Measurements from ENCODE around the gene GALNT14. TPM values are rescaled to one million over a fixed set of nuclear protein-coding genes. Genes with fewer than 3 reads are reported as not detected.
A peak's percentile ranks its signal among the peaks of the same experiment; 100 is the strongest.

GALNT14 gene
- total and polyA plus RNA-seq, 9 of the 15 experiments (the other 6 are each of a cell fraction or from before 2014, with no cell fraction given): 0.11 TPM; not detected in 8

GRCh38 chr2:31008561-31009114, 129.6 kb downstream of the GALNT14 start:
- POLR2A ChIA-PET: no interaction called here
- Histone ChIP-seq H3K4me1 (replicated peaks in 1 of 2; ENCODE audit: control insufficient read depth in 2 of 2, insufficient read depth in 2 of 2, low read length in 2 of 2) (no peaks in the 10 kb centered on the region), H3K27me3 (ENCODE audit: control insufficient read depth in 2 of 2, insufficient read depth in 2 of 2, low read length in 2 of 2) (peaks cover 2 to 36% of the 10 kb centered on the region in 2 experiments; a peak in 3 of 5 replicates), H3K9me3 (replicated peaks; ENCODE audit: control insufficient read depth, insufficient read depth, low read depth, low read length) (no peaks in the 10 kb centered on the region), H3K79me2 (ENCODE audit: control insufficient read depth, insufficient read depth, low read length) (no peaks in the 10 kb centered on the region), H2AFZ (ENCODE audit: low read depth, low read length) (no peak overlapping the region), H3K4me3 (no peak overlapping the region), H3K9me1 (ENCODE audit: control insufficient read depth, insufficient read depth, low read length) (no peaks in the 10 kb centered on the region), H4K20me1 (replicated peaks; ENCODE audit: control insufficient read depth, insufficient read depth, low read length) (no peaks in the 10 kb centered on the region; the same call in 1 of the 2 replicates), H3K4me2 (ENCODE audit: insufficient read depth, low read length) (no peak overlapping the region), H3K27ac (ENCODE audit: extremely low read depth, low read depth, low read length) (no peak overlapping the region), H3K9ac (ENCODE audit: insufficient read depth in 1 of 2, low read depth in 2 of 2, low read length in 2 of 2) (no peak overlapping the region), H3K36me3 (ENCODE audit: control insufficient read depth, insufficient read depth, low read length) (no peaks in the 10 kb centered on the region)
- no TSS peak for BruUV-seq (replicated peaks)
- in situ Hi-C loops (cut with MboI) (no loop called here), intact Hi-C loops (cut with micrococcal nuclease) (no loop called here)
- WGBS (ENCODE audit: insufficient coverage, low coverage, missing lambda C conversion rate): 0% methylated on average over 12 of the region's 12 CpGs
- DNase-seq (ENCODE audit: extremely low read depth in 1 of 4, low spot score in 3 of 4) (no peak), ATAC-seq (no peak), FAIRE-seq (no peak)
- CTCF ChIA-PET (ENCODE audit: low intra/inter-chr PET ratio): no interaction called here
- TF ChIP-seq ZNF79 (CRISPR knock-in tag; IDR thresholded peaks at IDR 0.05; ENCODE audit: low read depth) (no peak), ZNF24 (IDR thresholded peaks at IDR 0.05) (peak; percentile 63; the same call in 1 of the 2 replicates), HCFC1 (IDR thresholded peaks at IDR 0.05; ENCODE audit: low read depth, low read length) (no peak)

- Histone ChIP-seq H3K9ac (ENCODE audit: insufficient read depth in 1 of 2, low read depth in 2 of 2, low read length in 2 of 2) (no peak overlapping the region), H2AFZ (ENCODE audit: low read depth, low read length) (no peak overlapping the region), H3K36me3 (ENCODE audit: control insufficient read depth, insufficient read depth, low read length) (no peaks in the 10 kb centered on the region), H3K4me2 (ENCODE audit: insufficient read depth, low read length) (no peak overlapping the region), H3K27ac (ENCODE audit: extremely low read depth, low read depth, low read length) (no peak overlapping the region), H3K4me1 (replicated peaks in 1 of 2; ENCODE audit: control insufficient read depth in 2 of 2, insufficient read depth in 2 of 2, low read length in 2 of 2) (no peaks in the 10 kb centered on the region), H3K9me1 (ENCODE audit: control insufficient read depth, insufficient read depth, low read length) (no peaks in the 10 kb centered on the region), H3K4me3 (no peak overlapping the region), H4K20me1 (replicated peaks; ENCODE audit: control insufficient read depth, insufficient read depth, low read length) (no peaks in the 10 kb centered on the region), H3K79me2 (ENCODE audit: control insufficient read depth, insufficient read depth, low read length) (no peaks in the 10 kb centered on the region), H3K9me3 (replicated peaks; ENCODE audit: control insufficient read depth, insufficient read depth, low read depth, low read length) (no peaks in the 10 kb centered on the region), H3K27me3 (ENCODE audit: control insufficient read depth in 2 of 2, insufficient read depth in 2 of 2, low read length in 2 of 2) (peaks cover 2 to 25% of the 10 kb centered on the region in 2 experiments; a peak in 3 of 5 replicates)
- DNase-seq (ENCODE audit: extremely low read depth in 1 of 4, low spot score in 3 of 4) (no peak), ATAC-seq (no peak), FAIRE-seq (no peak)
- BruUV-seq (replicated peaks): no TSS peak
- TF ChIP-seq CTBP1 (IDR thresholded peaks at IDR 0.05; ENCODE audit: borderline replicate concordance) (no peak), ZNF586 (CRISPR knock-in tag; conservative IDR thresholded peaks at IDR 0.05) (no peak), ZNF274 (IDR thresholded peaks at IDR 0.05; ENCODE audit: borderline replicate concordance, low read depth, low read length) (no peak), ZBTB2 (IDR thresholded peaks at IDR 0.05) (no peak)
- ChIA-PET POLR2A (interaction anchor here (0.7 kb wide), 1 partner anchor 1639 kb away, joined by 4 read pairs; no protein-coding TSS in a partner anchor), CTCF (ENCODE audit: low intra/inter-chr PET ratio) (no interaction called here)
- in situ Hi-C loops (cut with MboI): no loop called here
- intact Hi-C loops (cut with micrococcal nuclease): no loop called here
Observed at GRCh38 chr2:31004257-31004656, 134.0 kb downstream of the GALNT14 start.
